A673 (cell line): ENCODE measurements around the gene CDC123.

Experiments used
- EZH2 ChIP-seq: fragments of 200-600 bp; sonication (generic); IDR thresholded peaks from 2 replicates; pipeline ENCODE4 v1.6.1; 2017; ENCODE audit warnings: borderline replicate concordance, low read depth, mild to moderate bottlenecking, mixed read lengths, antibody characterized with exemption, low read length; ENCODE audit not compliant: poor library complexity, severe bottlenecking
- TF ChIP-seq, protein P1 (sequence below): fragments of 300-800, 200-600 bp; sonication (generic); conservative IDR thresholded peaks from 2 replicates; pipeline ENCODE4 v1.5.1; 2017; ENCODE audit warnings: low read depth, mild to moderate bottlenecking, antibody characterized with exemption, low read length, moderate library complexity, mixed read lengths

DNA sequence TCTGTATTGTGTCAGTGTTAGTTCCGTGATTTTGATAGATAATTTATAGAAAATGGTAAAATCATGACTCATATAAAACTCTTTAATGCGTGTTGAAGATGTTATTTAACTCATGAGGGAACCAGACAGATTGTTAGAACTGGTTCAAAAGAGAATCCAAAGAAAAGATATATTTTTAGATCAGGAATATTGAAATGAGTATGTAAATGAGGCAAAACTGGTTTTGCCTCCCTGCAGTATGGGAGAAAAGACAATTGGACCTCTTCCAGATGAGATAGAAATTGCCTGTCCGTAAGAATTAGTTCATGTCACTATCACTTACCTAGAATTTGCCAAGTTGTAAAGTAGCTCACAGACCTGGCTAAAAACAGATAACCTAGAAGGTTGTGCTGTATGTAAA lies 17.6 kb downstream of the CDC123 start:
- TF ChIP-seq, protein P1, sequence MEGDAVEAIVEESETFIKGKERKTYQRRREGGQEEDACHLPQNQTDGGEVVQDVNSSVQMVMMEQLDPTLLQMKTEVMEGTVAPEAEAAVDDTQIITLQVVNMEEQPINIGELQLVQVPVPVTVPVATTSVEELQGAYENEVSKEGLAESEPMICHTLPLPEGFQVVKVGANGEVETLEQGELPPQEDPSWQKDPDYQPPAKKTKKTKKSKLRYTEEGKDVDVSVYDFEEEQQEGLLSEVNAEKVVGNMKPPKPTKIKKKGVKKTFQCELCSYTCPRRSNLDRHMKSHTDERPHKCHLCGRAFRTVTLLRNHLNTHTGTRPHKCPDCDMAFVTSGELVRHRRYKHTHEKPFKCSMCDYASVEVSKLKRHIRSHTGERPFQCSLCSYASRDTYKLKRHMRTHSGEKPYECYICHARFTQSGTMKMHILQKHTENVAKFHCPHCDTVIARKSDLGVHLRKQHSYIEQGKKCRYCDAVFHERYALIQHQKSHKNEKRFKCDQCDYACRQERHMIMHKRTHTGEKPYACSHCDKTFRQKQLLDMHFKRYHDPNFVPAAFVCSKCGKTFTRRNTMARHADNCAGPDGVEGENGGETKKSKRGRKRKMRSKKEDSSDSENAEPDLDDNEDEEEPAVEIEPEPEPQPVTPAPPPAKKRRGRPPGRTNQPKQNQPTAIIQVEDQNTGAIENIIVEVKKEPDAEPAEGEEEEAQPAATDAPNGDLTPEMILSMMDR, result no peak
- TF ChIP-seq EZH2, result no peak
